ENCODE results near the gene PTOV1. TPM values are rescaled to one million over a fixed set of nuclear protein-coding genes. Genes with fewer than 3 reads are reported as not detected.
"Not testable (repeated sequence)": the region's sequence is repeated elsewhere in the genome, so short reads cannot be mapped to it uniquely, and the experiment has no call there.

Gene PTOV1
- total and polyA plus RNA-seq, 4 donors = 38.0 to 52.3 (median 41.3) TPM

- TF ChIP-seq GABPA (IDR thresholded peaks at IDR 0.05 in 1 of 2, conservative IDR thresholded peaks at IDR 0.05 in 1 of 2) (no peak), MAX (IDR thresholded peaks at IDR 0.05) (no peak), FOXA1 (IDR thresholded peaks at IDR 0.05) (no peak), NR2F2 (IDR thresholded peaks at IDR 0.05) (no peak), ZBTB33 (IDR thresholded peaks at IDR 0.05) (no peak), EGR1 (IDR thresholded peaks at IDR 0.05; ENCODE audit: low read depth in 2 of 2) (no peak), SP1 (IDR thresholded peaks at IDR 0.05) (no peak), HNF4A (conservative IDR thresholded peaks at IDR 0.05) (no peak), ATF3 (IDR thresholded peaks at IDR 0.05) (no peak), RAD21 (IDR thresholded peaks at IDR 0.05) (no peak), CTCF (IDR thresholded peaks at IDR 0.05; ENCODE audit: low read depth, low read length, missing input control) (no peak), TAF1 (conservative IDR thresholded peaks at IDR 0.05) (no peak)
- H3K4me3 ChIP-seq (ENCODE audit: low read depth in 1 of 3, low read length in 3 of 3) = peak overlapping the region; percentile 72 to 92 (median 91)
- no peaks in the 10 kb centered on the region for H3K9me3 ChIP-seq (ENCODE audit: control insufficient read depth in 4 of 4, low read length in 3 of 4)
- peaks cover 5 to 23% (median 14%) of the 10 kb centered on the region in 4 donors for H3K4me1 ChIP-seq (ENCODE audit: control insufficient read depth in 4 of 4, insufficient read depth in 4 of 4, low read length in 3 of 4)
- no peaks in the 10 kb centered on the region for H3K27me3 ChIP-seq (ENCODE audit: control insufficient read depth in 4 of 4, insufficient read depth in 4 of 4, low read length in 3 of 4)
- peak overlapping the region in 1 of 2 donors; percentile 100 for H3K27ac ChIP-seq (ENCODE audit: low read depth in 1 of 2, low read length in 2 of 2)
- peaks cover 0 to 5% (median 3%) of the 10 kb centered on the region in 4 donors for H3K36me3 ChIP-seq (ENCODE audit: control insufficient read depth in 4 of 4, insufficient read depth in 3 of 4, low read depth in 1 of 4, low read length in 3 of 4)
- peak overlapping the region; percentile 5 to 99 for H3K9ac ChIP-seq (ENCODE audit: low read depth in 1 of 2, low read length in 2 of 2)
- 37% methylated on average over 16 of the region's 16 CpGs for WGBS
- no peak for DNase-seq (ENCODE audit: low spot score)
These were observed 32.1 kb upstream of the PTOV1 start for GRCh38 chr19:49818649-49819370.

GRCh38 chr19:49819452-49820115, 31.4 kb upstream of the PTOV1 start:
- H3K27ac ChIP-seq (ENCODE audit: low read depth in 1 of 2, low read length in 2 of 2); H3K36me3 ChIP-seq (ENCODE audit: control insufficient read depth in 4 of 4, insufficient read depth in 3 of 4, low read depth in 1 of 4, low read length in 3 of 4); DNase-seq (ENCODE audit: low spot score); H3K9ac ChIP-seq (ENCODE audit: low read depth in 1 of 2, low read length in 2 of 2); H3K9me3 ChIP-seq (ENCODE audit: control insufficient read depth in 4 of 4, low read length in 3 of 4); H3K27me3 ChIP-seq (ENCODE audit: control insufficient read depth in 4 of 4, insufficient read depth in 4 of 4, low read length in 3 of 4): not testable (repeated sequence)
- Histone ChIP-seq H3K4me1 (ENCODE audit: control insufficient read depth in 4 of 4, insufficient read depth in 4 of 4, low read length in 3 of 4) (peaks cover 5 to 20% (median 14%) of the 10 kb centered on the region in 4 donors), H3K4me3 (ENCODE audit: low read depth in 1 of 3, low read length in 3 of 3) (peak overlapping the region in 1 of 3 donors; percentile 72)
- 87% methylated on average over 7 of the region's 7 CpGs for WGBS
